ENCODE measurements around the gene WDPCP.

- TF ChIP-seq, protein P1, sequence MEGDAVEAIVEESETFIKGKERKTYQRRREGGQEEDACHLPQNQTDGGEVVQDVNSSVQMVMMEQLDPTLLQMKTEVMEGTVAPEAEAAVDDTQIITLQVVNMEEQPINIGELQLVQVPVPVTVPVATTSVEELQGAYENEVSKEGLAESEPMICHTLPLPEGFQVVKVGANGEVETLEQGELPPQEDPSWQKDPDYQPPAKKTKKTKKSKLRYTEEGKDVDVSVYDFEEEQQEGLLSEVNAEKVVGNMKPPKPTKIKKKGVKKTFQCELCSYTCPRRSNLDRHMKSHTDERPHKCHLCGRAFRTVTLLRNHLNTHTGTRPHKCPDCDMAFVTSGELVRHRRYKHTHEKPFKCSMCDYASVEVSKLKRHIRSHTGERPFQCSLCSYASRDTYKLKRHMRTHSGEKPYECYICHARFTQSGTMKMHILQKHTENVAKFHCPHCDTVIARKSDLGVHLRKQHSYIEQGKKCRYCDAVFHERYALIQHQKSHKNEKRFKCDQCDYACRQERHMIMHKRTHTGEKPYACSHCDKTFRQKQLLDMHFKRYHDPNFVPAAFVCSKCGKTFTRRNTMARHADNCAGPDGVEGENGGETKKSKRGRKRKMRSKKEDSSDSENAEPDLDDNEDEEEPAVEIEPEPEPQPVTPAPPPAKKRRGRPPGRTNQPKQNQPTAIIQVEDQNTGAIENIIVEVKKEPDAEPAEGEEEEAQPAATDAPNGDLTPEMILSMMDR (conservative IDR thresholded peaks at IDR 0.05) = no peak
- no peak for TF ChIP-seq ZFX (IDR thresholded peaks at IDR 0.05)
Observed at GRCh38 chr2:63104482-63104881, 483.8 kb downstream of the WDPCP start.
